Measurements from ENCODE around the gene MAP2K5.
"Not testable (repeated sequence)": the region's sequence is repeated elsewhere in the genome, so short reads cannot be mapped to it uniquely, and the experiment has no call there.

The MAP2K5 gene

DNA sequence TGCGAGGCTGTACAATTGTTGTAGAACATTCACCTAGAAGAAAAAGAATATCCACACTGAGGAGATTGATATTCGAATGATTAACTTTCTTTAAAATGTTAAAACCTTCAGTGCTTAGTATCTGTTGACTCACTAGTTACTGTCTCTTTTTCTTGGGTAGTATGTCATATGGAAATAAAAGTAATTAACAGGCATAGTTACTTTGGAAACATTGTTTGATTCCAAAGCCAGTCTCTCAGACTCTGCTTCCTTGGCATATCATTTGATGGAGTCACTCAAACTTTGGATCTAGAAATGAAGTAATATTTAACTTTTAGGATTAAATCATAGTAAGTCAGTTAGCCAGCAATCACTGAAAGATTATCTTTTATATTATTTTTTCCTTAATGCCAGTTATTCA lies 63.4 kb downstream of the MAP2K5 start:
- DNase-seq, result no peak

GRCh38 chr15:67606742-67607141 lies 64.2 kb downstream of the MAP2K5 start:
- no peak for DNase-seq

- no peak for DNase-seq
Observed at GRCh38 chr15:67607329-67607728, 64.8 kb downstream of the MAP2K5 start.

DNA sequence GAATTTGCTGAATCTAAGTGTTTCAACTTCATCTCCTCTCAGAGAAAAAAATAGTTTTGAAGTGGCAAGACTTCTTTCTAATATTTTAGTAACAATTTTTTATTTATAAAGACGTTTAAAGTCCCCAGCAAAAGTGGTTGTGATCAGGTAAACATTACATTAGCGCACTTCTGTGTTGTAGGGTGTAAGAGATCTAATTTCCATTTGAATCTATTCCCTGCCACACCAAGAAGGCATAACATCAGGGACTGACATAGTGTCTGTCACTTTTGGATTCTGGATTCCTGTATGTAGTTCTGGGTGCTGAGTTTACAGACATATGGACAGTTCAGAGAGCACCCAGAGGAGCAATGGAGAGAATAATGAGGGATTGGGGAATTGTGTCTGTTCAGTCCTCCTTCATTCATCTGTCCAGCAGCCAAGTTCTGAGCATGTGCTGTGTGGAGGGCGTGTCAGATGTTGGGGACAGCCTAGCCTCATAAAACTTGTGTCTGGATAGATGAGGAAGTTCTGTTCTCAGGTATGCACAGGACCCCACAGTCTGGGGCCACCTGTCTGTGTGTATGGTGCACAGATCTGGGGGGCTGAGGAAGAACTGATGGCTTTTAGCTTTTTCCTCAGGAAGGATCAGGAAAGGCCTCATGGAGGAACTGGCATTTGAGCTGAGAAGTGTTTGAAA lies 65.6 kb downstream of the MAP2K5 start:
- DNase-seq, result no peak

GRCh38 chr15:67608638-67608959 lies 66.1 kb downstream of the MAP2K5 start:
- DNase-seq, result no peak

DNA sequence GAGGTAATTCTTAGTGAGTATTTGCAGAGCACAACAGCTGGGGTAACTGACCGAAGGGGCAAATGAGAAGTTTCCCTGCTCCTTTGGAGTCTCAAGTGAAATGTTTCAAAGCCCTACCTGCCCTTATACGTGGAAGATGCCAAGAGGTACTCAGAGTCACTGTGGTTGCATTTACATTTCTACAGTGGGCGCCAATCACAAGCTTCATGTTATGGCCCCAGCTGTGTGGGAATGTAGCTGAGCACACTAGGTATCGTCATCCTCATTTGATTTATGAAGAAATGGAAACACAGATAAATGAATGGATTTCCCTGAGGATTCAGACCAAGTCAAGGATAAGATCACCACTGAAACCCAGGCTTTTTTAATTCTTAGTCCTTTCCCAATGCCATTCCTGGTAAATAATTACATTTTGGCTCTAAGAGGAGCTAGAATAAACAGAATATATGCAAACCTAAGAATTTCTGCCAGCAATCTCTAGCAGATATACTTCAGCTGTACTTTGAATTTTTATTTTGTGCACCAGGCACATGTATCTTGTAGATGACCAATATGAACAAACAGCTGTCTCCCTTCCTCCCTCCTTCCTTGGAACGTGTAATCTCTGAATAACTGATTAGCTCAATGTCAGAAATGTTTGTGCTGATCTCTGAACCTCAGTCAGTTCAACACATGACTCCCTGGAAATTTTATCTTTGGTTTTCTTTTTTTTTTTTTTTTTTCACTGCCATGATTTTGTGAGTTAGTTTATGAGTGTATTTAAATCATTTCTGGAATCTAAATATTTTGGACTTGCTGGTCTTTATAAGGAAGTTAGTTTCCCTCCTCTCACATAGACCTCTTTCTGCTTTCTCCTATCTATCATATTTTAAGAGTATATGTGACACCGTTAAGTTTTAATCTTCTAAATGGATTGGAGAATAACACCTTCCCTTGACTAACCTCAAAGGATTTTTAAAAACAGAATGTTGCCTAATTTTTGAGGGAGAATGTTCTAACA lies 69.2 kb downstream of the MAP2K5 start:
- no peak for DNase-seq

DNA sequence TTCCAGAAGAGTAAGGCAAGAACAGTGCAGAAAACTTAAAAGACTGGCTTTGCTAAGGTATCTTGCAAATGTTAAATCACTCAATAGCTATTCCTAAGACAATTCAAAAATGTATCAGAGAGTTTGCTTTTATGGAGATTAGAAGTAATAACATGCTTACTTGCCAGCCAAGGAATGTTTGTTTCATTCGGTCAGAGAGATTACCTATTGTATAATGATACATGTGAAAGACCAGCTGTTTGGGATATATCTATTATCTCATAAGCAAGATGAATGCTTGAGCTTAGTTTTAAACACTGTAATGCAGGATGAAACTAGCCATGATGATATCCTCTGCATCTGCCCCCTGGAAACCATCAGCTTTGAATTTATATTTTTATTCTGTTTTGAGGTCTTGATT lies 70.7 kb downstream of the MAP2K5 start:
- DNase-seq, result no peak

DNA sequence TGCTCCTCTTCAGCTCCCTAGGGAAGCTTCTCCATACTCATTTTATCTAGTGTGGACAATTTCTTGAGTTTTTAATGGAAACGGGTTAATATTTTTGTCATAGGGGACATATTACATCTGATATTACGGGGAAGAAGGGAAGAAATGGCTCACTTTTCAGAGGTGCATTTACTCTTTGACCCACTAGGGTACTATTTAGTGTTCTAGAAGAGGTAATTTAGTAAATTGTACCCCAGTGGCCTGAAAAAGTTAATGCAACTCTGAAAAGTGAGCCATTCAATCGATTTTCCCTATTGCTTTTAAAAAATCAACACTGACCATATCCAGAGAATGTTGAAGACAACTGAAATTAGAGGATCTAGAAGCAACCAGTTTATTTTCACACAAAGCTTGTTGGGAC lies 71.2 kb downstream of the MAP2K5 start:
- DNase-seq, result no peak

DNA sequence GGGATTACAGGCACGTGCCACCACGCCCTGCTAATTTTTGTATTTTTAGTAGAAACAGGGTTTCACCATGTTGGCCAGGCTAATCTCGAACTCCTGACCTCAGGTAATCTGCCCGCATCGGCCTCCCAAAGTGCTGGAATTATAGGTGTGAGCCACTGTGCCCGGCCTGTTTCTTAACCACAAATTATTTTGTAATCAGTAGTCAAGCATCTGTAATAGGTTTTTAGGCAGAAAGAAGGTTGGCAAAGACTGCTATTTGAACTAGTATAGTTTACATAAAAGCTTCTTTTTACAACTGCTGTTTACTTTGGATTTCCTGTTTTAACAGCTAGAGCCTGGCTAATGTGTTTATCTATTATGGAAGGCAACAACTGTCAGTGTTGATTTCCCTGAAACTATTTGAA lies 72.6 kb downstream of the MAP2K5 start:
- not testable (repeated sequence) for DNase-seq

GRCh38 chr15:67618297-67618696 lies 75.8 kb downstream of the MAP2K5 start:
- no peak for DNase-seq

GRCh38 chr15:67622110-67622509 lies 79.6 kb downstream of the MAP2K5 start:
- no peak for DNase-seq

GRCh38 chr15:67632261-67632660 lies 89.8 kb downstream of the MAP2K5 start:
- no peak for DNase-seq

DNA sequence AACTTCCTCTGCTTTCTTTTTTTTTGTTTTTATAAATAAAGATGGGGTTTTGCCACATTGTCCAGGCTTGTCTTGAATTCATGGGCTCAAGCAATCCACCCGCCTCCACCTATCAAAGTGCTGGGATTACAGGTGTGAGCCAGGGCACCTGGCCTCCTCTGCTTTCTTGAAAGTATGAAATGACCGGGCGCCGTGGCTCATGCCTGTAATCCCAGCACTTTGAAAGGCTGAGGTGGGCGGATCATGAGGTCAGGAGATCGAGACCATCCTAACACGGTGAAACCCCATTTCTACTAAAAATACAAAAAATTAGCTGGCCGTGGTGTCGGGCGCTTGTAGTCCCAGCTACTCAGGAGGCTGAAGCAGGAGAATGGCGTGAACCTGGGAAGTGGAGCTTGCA lies 93.4 kb downstream of the MAP2K5 start:
- DNase-seq, result not testable (repeated sequence)

GRCh38 chr15:67639591-67639990 lies 97.1 kb downstream of the MAP2K5 start:
- no peak for DNase-seq

- no peak for DNase-seq
Observed at GRCh38 chr15:67641453-67641852, 99.0 kb downstream of the MAP2K5 start.

DNA sequence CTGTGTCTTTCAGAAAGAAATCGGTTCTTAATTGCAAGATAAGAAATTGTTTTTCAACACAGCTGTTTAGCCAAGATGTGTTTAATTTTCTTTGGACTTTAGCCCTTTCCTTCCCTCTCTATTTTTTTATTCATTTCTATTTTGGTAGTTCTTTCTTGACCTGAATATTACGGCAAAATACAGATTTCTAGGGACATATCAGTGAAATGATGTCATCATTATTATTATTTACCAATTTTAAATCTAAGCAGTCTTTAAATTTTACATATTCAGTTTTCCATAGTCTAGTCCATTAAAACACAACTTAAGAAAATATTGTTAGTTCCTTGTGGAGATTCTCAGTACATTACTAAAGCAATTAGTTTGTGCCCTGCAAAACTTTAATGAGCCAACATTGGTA lies 104.3 kb downstream of the MAP2K5 start:
- no peak for DNase-seq

DNA sequence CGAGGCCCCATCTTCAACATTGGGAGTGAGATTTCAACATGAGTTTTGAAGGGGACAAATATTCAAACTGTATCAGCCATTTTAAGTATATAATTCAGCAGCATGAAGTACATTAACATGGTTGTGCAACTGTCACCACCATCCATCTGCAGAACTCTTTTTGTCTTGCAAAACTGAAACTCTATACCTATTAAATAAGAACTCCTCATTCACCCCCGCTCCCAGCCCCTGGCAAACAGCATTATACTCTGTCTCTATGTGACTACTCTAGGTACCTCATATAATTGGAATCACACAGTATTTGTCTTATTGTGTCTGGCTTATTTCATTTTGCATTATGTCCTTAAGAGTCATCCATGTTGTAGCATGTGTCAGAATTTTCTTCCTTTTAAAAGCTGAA lies 110.1 kb downstream of the MAP2K5 start:
- no peak for DNase-seq

GRCh38 chr15:67660446-67660845 lies 117.9 kb downstream of the MAP2K5 start:
- DNase-seq, result no peak

DNA sequence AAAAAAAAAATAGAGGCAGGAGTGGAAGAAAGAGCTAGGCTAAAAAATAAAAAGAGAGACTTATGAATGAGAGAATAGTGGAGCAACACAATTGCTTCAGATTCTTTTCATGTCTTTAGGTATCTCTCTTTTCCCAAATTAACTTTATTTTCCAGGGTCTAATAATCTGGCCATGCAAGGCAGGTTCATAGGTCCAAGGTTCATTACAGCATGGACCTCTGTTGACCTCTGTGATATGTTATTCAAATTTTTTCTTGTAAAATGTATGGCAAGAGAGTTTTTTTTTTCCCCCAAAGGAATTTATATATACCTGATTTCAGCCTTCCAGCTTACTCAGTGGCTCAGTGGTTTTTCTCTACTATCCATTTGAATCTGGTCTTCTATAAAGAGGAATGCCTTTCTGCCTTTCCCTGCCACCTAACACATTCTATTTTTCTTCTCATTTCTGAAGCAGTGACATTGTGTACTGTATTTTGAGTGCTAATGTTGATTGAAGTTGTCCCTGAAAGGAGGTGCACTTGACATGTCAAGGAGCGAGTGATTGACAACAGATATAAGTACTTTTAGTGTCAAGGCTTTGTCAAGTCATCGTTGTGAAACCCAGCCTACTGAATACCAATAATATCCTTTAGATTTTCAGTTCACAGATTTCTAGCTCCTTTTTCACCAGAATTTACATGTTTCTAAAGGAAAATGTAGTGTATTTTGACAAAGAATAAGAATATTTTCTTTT lies 118.5 kb downstream of the MAP2K5 start:
- no peak for DNase-seq

- DNase-seq, result no peak
Observed at GRCh38 chr15:67670647-67671305, 128.3 kb downstream of the MAP2K5 start.

GRCh38 chr15:67672834-67673233 lies 130.3 kb downstream of the MAP2K5 start:
- not testable (repeated sequence) for DNase-seq

DNA sequence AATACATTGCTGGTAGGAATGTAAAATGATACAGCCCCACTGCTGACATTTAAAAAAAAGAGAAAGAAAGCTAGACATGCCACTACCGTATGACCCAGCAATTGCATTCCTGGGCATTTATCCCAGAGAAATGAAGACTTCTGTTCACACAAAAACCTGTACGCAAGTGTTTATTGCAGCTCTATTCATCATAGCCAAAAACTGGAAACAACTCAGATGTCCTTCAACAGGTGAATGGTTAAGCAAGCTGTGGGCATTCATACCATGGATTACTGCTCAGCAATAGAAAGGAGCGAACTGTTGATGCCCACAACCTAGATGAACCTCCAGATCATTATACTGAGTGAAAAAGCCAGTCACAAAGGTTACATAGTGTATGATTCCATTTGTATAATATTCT lies 132.5 kb downstream of the MAP2K5 start:
- DNase-seq, result no peak

DNA sequence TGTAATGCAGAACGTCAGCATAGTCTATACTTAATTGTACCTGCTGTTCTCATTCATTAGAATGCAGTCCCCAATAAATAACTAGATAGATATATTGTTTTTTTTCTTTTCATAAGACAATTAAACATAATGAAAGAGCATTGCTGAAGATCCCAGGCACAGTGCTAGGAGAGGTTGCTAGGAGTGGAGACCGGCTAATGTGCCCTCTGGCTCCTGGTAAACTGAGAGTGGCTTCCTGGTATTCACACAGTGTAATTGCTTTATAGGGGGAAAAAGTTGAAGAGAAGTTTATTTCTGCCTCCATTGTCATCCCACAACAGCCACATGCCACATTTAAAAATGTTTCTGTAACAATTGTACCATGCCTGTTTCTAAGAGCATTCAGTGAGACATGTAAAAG lies 135.6 kb downstream of the MAP2K5 start:
- DNase-seq, result no peak
